ENCODE measurements around the gene ELL. TPM values are rescaled to one million over a fixed set of nuclear protein-coding genes. Genes with fewer than 3 reads are reported as not detected.

Gene ELL
- total RNA-seq, 1 experiment from 2014 or later, result 17.0 TPM

GRCh38 chr19:18412610-18413239 lies 109.1 kb downstream of the ELL start:
- Histone ChIP-seq H2BK15ac (ENCODE audit: low read depth, low read length) (no peak overlapping the region), H3K79me1 (ENCODE audit: insufficient read depth, low read depth, low read length, poor library complexity, severe bottlenecking) (no peaks in the 10 kb centered on the region), H2AK5ac (ENCODE audit: insufficient read length, low read length) (no peak overlapping the region), H3K23me2 (ENCODE audit: insufficient read length, low read depth, low read length, poor library complexity, severe bottlenecking) (peaks cover 12% of the 10 kb centered on the region), H3T11ph (ENCODE audit: low read length) (no peak overlapping the region), H3K18ac (ENCODE audit: insufficient read length, low read depth, low read length) (no peak overlapping the region), H2BK12ac (ENCODE audit: insufficient read length, low read depth, low read length) (no peak overlapping the region), H3K4me2 (ENCODE audit: insufficient read depth, insufficient read length, low read length) (no peak overlapping the region), H2BK20ac (ENCODE audit: low read depth, low read length, poor library complexity, severe bottlenecking) (no peak overlapping the region), H2BK120ac (ENCODE audit: low read depth, low read length, poor library complexity, severe bottlenecking) (no peak overlapping the region), H3K27me3 (ENCODE audit: insufficient read depth, low read length) (no peaks in the 10 kb centered on the region), H3K27ac (ENCODE audit: insufficient read length, low read depth, low read length) (no peak overlapping the region), H4K5ac (ENCODE audit: insufficient read length, low read depth, low read length) (no peak overlapping the region), H4K8ac (replicated peaks; ENCODE audit: insufficient read length, low read depth, low read length) (no peak overlapping the region), H3K56ac (ENCODE audit: insufficient read length, low read depth, low read length) (no peak overlapping the region), H3K14ac (ENCODE audit: insufficient read depth, low read length) (no peak overlapping the region; the same call in 1 of the 2 replicates), H3K9me3 (ENCODE audit: control insufficient read depth, low read depth, low read length) (no peaks in the 10 kb centered on the region), H3K4ac (ENCODE audit: low read depth, low read length) (no peak overlapping the region), H3K9ac (ENCODE audit: extremely low read depth, insufficient read length, low read length) (no peak overlapping the region), H3K79me2 (ENCODE audit: insufficient read depth, low read length) (no peaks in the 10 kb centered on the region), H4K20me1 (ENCODE audit: control insufficient read depth, insufficient read depth, insufficient read length) (no peaks in the 10 kb centered on the region), H4K91ac (ENCODE audit: insufficient read length, low read depth, low read length) (no peak overlapping the region), H2AFZ (ENCODE audit: low read length) (no peak overlapping the region), H2BK5ac (ENCODE audit: insufficient read length, low read length) (no peak overlapping the region), H3K4me1 (ENCODE audit: insufficient read depth, low read length) (no peaks in the 10 kb centered on the region; the same call in 1 of the 2 replicates), H3K23ac (ENCODE audit: insufficient read length, low read depth, low read length) (no peak overlapping the region)
- H3K4me1 Mint-ChIP-seq, result peaks cover 14 to 26% of the 10 kb centered on the region in 2 experiments
- H3K36me3 Mint-ChIP-seq (ENCODE audit: insufficient read depth in 1 of 3, low read depth in 3 of 3), result no peaks in the 10 kb centered on the region
- no peak overlapping the region for H3K27ac Mint-ChIP-seq
- no peak for DNase-seq
- H3K9me3 Mint-ChIP-seq, result no peaks in the 10 kb centered on the region
- TF ChIP-seq, protein P1, sequence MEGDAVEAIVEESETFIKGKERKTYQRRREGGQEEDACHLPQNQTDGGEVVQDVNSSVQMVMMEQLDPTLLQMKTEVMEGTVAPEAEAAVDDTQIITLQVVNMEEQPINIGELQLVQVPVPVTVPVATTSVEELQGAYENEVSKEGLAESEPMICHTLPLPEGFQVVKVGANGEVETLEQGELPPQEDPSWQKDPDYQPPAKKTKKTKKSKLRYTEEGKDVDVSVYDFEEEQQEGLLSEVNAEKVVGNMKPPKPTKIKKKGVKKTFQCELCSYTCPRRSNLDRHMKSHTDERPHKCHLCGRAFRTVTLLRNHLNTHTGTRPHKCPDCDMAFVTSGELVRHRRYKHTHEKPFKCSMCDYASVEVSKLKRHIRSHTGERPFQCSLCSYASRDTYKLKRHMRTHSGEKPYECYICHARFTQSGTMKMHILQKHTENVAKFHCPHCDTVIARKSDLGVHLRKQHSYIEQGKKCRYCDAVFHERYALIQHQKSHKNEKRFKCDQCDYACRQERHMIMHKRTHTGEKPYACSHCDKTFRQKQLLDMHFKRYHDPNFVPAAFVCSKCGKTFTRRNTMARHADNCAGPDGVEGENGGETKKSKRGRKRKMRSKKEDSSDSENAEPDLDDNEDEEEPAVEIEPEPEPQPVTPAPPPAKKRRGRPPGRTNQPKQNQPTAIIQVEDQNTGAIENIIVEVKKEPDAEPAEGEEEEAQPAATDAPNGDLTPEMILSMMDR (conservative IDR thresholded peaks at IDR 0.05), result no peak; the same call in 2 of the 3 replicates
- peaks cover 41% of the 10 kb centered on the region for H3K27me3 Mint-ChIP-seq (ENCODE audit: low read depth)
- peak overlapping the region in 1 of 2 experiments; percentile 54; a peak in 1 of 5 replicates for H3K4me3 Mint-ChIP-seq
- WGBS (ENCODE audit: extremely low coverage, insufficient read length, low lambda C conversion rate), result no CpG with 5 or more reads among the region's 16 CpGs
